OCI-LY1 (cell line): ENCODE measurements around the gene HSPA12A.

Source experiments
- H2AFZ ChIP-seq: fragments of 200-600 bp; sonication (generic), shearing (Covaris generic); 2 replicates; pipeline ENCODE4 v1.6.0; 2014; ENCODE audit warnings: antibody characterized with exemption, mild to moderate bottlenecking, low read length
- H3F3A ChIP-seq: fragments of 200-600 bp; sonication (generic), shearing (Covaris generic); 2 replicates; pipeline ENCODE4 v1.6.0; 2014; ENCODE audit warnings: mild to moderate bottlenecking, antibody characterized with exemption, low read length, moderate library complexity; ENCODE audit not compliant: insufficient read depth
- H3K27ac ChIP-seq: fragments of 200-600 bp; sonication (generic); 2 replicates; pipeline ENCODE4 v1.5.1; 2014; ENCODE audit warnings: low read length, mixed run types, mild to moderate bottlenecking, low read depth; ENCODE audit not compliant: poor library complexity, severe bottlenecking
- H3K27me3 ChIP-seq: fragments of 200-600 bp; sonication (generic); 2 replicates; pipeline ENCODE4 v1.6.0; 2014; ENCODE audit warnings: antibody characterized with exemption, mild to moderate bottlenecking, low read length, moderate library complexity; ENCODE audit not compliant: insufficient read depth
- H3K36me3 ChIP-seq: fragments of 200-600 bp; sonication (generic); 2 replicates; pipeline ENCODE4 v1.6.1; 2014; ENCODE audit warnings: mild to moderate bottlenecking, antibody characterized with exemption, low read length, moderate library complexity, mixed read lengths; ENCODE audit not compliant: insufficient read depth
- H3K4me1 ChIP-seq: fragments of 200-600 bp; sonication (generic); 2 replicates; pipeline ENCODE4 v1.5.1; 2014; ENCODE audit warnings: mild to moderate bottlenecking, low read length, moderate library complexity; ENCODE audit not compliant: insufficient read depth, severe bottlenecking
- H3K4me2 ChIP-seq: fragments of 200-600 bp; sonication (generic), shearing (Covaris generic); 2 replicates; pipeline ENCODE4 v1.6.1; 2014; ENCODE audit warnings: low read length
- H3K4me3 ChIP-seq: fragments of 200-600 bp; sonication (generic); 2 replicates; pipeline ENCODE4 v1.5.1; 2014; ENCODE audit warnings: low read length, low read depth, mild to moderate bottlenecking, mixed read lengths; ENCODE audit not compliant: poor library complexity, severe bottlenecking
- H3K79me2 ChIP-seq: fragments of 200-600 bp; shearing (Covaris generic); 2 replicates; pipeline ENCODE4 v1.6.1; 2016; ENCODE audit warnings: mixed run types, low read length, mixed read lengths; ENCODE audit not compliant: insufficient read depth
- H3K9ac ChIP-seq: fragments of 200-600 bp; sonication (generic), shearing (Covaris generic); 2 replicates; pipeline ENCODE4 v1.6.1; 2014; ENCODE audit warnings: mild to moderate bottlenecking, low read length, mixed read lengths
- H3K9me2 ChIP-seq: fragments of 200-600 bp; sonication (generic), shearing (Covaris generic); 2 replicates; pipeline ENCODE4 v1.6.1; 2014; ENCODE audit warnings: low read depth, mild to moderate bottlenecking, low read length, mixed read lengths
- H3K9me3 ChIP-seq: fragments of 200-600 bp; shearing (Covaris generic); 2 replicates; pipeline ENCODE4 v1.6.1; 2014; ENCODE audit warnings: low read length, mixed read lengths
- H4K20me1 ChIP-seq: fragments of 200-600 bp; sonication (generic), shearing (Covaris generic); 2 replicates; pipeline ENCODE4 v1.6.0; 2016; ENCODE audit warnings: mild to moderate bottlenecking, low read length; ENCODE audit not compliant: insufficient read depth
- CTCF ChIP-seq: fragments of 200-600 bp; sonication (generic), shearing (Covaris generic); IDR thresholded peaks from 2 replicates; pipeline ENCODE4 v1.5.1; 2017; ENCODE audit warnings: mild to moderate bottlenecking, antibody characterized with exemption, low read length, moderate library complexity, mixed read lengths
- EZH2 ChIP-seq: fragments of 200-600 bp; sonication (generic), shearing (Covaris generic); IDR thresholded peaks from 2 replicates; pipeline ENCODE4 v1.8.0; 2017; ENCODE audit warnings: borderline replicate concordance, mixed run types, mild to moderate bottlenecking, antibody characterized with exemption, low read length, moderate library complexity, mixed read lengths

HSPA12A gene

GRCh38 chr10:116636385-116636784 is 106.0 kb downstream of the HSPA12A start:
- no peaks in the 10 kb centered on the region for H3K36me3 ChIP-seq
- TF ChIP-seq CTCF (no peak), EZH2 (no peak)
- H3K79me2 ChIP-seq = no peaks in the 10 kb centered on the region
- H2AFZ ChIP-seq = no peak overlapping the region
- no peak overlapping the region for H3K27ac ChIP-seq
- no peak overlapping the region for H3K4me3 ChIP-seq
- H3K4me2 ChIP-seq = no peak overlapping the region
- no peaks in the 10 kb centered on the region for H4K20me1 ChIP-seq
- H3K9me3 ChIP-seq = no peaks in the 10 kb centered on the region
- no peaks in the 10 kb centered on the region for H3F3A ChIP-seq
- H3K27me3 ChIP-seq = no peaks in the 10 kb centered on the region
- H3K9ac ChIP-seq = no peak overlapping the region
- H3K9me2 ChIP-seq = no peaks in the 10 kb centered on the region
- no peaks in the 10 kb centered on the region for H3K4me1 ChIP-seq

- TF ChIP-seq EZH2 (no peak), CTCF (no peak)
- no peaks in the 10 kb centered on the region for H3K27me3 ChIP-seq
- no peaks in the 10 kb centered on the region for H3K9me2 ChIP-seq
- H3K9ac ChIP-seq = no peak overlapping the region
- no peaks in the 10 kb centered on the region for H3K9me3 ChIP-seq
- H3K36me3 ChIP-seq = no peaks in the 10 kb centered on the region
- no peaks in the 10 kb centered on the region for H4K20me1 ChIP-seq
- no peaks in the 10 kb centered on the region for H3K4me1 ChIP-seq
- no peak overlapping the region for H3K4me2 ChIP-seq
- H3F3A ChIP-seq = no peaks in the 10 kb centered on the region
- H3K27ac ChIP-seq = no peak overlapping the region
- no peaks in the 10 kb centered on the region for H3K79me2 ChIP-seq
- H3K4me3 ChIP-seq = no peak overlapping the region
- H2AFZ ChIP-seq = no peak overlapping the region
Measured at GRCh38 chr10:116634126-116634975, 108.0 kb downstream of the HSPA12A start.

GRCh38 chr10:116633216-116633600 is 109.2 kb downstream of the HSPA12A start:
- no peak overlapping the region for H3K4me2 ChIP-seq
- H3K4me1 ChIP-seq = no peaks in the 10 kb centered on the region
- no peaks in the 10 kb centered on the region for H4K20me1 ChIP-seq
- TF ChIP-seq EZH2 = no peak
- no peak for TF ChIP-seq CTCF
- H3K79me2 ChIP-seq = no peaks in the 10 kb centered on the region
- no peaks in the 10 kb centered on the region for H3F3A ChIP-seq
- no peaks in the 10 kb centered on the region for H3K9me2 ChIP-seq
- no peaks in the 10 kb centered on the region for H3K27me3 ChIP-seq
- no peak overlapping the region for H2AFZ ChIP-seq
- no peak overlapping the region for H3K4me3 ChIP-seq
- H3K27ac ChIP-seq = no peak overlapping the region
- no peaks in the 10 kb centered on the region for H3K36me3 ChIP-seq
- no peaks in the 10 kb centered on the region for H3K9me3 ChIP-seq
- no peak overlapping the region for H3K9ac ChIP-seq
